Measurements from ENCODE around the gene GLT8D1. TPM values are rescaled to one million over a fixed set of nuclear protein-coding genes. Genes with fewer than 3 reads are reported as not detected.
A peak's percentile ranks its signal among the peaks of the same experiment; 100 is the strongest.

Gene GLT8D1
- total RNA-seq, 1 experiment from 2014 or later = 43.9 TPM

- Histone ChIP-seq H3K36me3 (peaks cover 69% of the 10 kb centered on the region), H3K27ac (no peak overlapping the region), H3K4me1 (no peaks in the 10 kb centered on the region), H3K4me3 (no peak overlapping the region), H3K27me3 (no peaks in the 10 kb centered on the region), H3K9me3 (replicated peaks) (no peaks in the 10 kb centered on the region)
- DNase-seq = no peak
Observed at GRCh38 chr3:52695798-52696671, 9.6 kb downstream of the GLT8D1 start.

DNA sequence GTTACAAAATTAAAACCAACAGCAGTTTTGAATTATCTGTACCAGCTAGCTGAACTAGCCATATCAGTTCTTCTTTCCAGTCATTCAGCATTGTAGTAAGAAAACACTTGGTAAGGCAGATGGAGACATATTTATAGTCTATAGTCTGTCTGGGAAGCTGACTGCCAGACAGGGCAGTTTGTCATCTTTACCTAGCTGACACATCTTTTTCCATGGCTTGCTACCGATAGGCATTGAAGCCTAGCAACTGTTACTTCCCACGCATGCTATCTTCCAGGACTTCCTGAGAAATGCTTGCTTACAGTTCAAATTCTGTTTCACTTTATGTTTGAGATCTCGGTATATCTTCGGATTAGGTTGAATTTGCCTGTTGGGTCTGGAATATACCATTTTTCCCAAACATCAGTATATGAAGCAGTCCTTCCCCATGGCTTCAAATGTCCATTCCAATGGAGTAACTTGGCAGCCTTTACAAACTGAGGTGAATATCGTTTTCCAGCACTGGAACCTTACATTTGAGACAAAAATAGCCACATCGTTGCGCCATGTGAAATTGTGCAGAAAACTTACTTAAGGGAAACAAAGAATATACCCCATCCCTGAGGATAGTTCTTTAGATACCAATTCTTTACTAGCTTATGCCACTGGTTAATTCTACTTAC, 10.9 kb downstream of the GLT8D1 start:
- Histone ChIP-seq H3K9me3 (replicated peaks) (no peaks in the 10 kb centered on the region), H3K27me3 (no peaks in the 10 kb centered on the region), H3K4me1 (no peaks in the 10 kb centered on the region), H3K4me3 (no peak overlapping the region), H3K36me3 (peaks cover 82% of the 10 kb centered on the region), H3K27ac (no peak overlapping the region)
- no peak for DNase-seq

DNA sequence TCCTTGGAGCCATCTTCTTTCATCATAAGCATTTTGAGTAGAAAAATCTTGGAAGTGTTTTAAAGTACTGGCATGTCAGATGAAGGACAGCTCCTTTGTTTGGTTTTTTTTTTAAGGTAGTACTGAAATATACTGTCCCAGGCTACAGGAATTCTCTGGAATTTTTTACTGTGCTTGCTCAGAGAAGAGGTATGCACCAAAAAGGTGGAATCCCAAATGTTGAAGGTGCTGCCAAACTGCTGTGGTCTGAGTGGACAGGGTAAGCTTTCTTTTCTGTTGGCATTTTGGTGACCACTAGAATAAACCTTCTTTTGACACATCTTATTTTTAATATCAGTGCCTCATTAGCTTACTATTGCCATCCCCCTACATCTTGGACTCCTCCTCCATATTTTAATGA, 12.5 kb downstream of the GLT8D1 start:
- Histone ChIP-seq H3K4me3 (no peak overlapping the region), H3K27me3 (no peaks in the 10 kb centered on the region), H3K9me3 (replicated peaks) (no peaks in the 10 kb centered on the region), H3K36me3 (peaks cover 98% of the 10 kb centered on the region), H3K4me1 (no peaks in the 10 kb centered on the region), H3K27ac (no peak overlapping the region)
- DNase-seq = no peak

- Histone ChIP-seq H3K4me3 (no peak overlapping the region), H3K4me1 (no peaks in the 10 kb centered on the region), H3K36me3 (peaks cover 91% of the 10 kb centered on the region), H3K9me3 (replicated peaks) (no peaks in the 10 kb centered on the region), H3K27me3 (no peaks in the 10 kb centered on the region), H3K27ac (no peak overlapping the region)
- DNase-seq = no peak
Observed at GRCh38 chr3:52690560-52690959, 15.0 kb downstream of the GLT8D1 start.

GRCh38 chr3:52689151-52689550, 16.4 kb downstream of the GLT8D1 start:
- no peak overlapping the region for H3K27ac ChIP-seq
- no peaks in the 10 kb centered on the region for H3K27me3 ChIP-seq
- peaks cover 5% of the 10 kb centered on the region; the same call in 1 of the 2 replicates for H3K4me1 ChIP-seq
- H3K4me3 ChIP-seq = no peak overlapping the region
- H3K9me3 ChIP-seq (replicated peaks) = no peaks in the 10 kb centered on the region
- no peak for DNase-seq
- peaks cover 77% of the 10 kb centered on the region for H3K36me3 ChIP-seq

DNA sequence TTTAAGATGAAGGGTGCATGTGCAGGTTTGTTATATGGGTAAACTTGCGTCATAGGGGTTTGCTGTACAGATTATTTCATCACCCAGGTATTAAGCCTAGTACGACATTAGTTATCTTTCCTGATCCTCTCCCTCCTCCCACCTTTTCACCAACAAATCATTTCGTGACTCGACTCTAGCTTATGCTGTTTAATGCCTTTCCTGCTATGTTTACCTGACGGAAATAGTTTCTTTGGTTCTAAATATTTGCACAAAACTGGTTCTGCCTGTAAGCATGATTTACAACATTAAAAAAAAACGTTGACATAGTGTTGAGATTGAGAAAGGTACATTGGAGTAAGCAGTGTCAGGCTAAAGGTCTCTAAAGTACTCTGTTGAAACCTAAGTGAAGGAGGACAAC, 17.3 kb downstream of the GLT8D1 start:
- DNase-seq = no peak
- H3K4me3 ChIP-seq = no peak overlapping the region
- peaks cover 5% of the 10 kb centered on the region; the same call in 1 of the 2 replicates for H3K4me1 ChIP-seq
- no peaks in the 10 kb centered on the region for H3K9me3 ChIP-seq (replicated peaks)
- no peaks in the 10 kb centered on the region for H3K27me3 ChIP-seq
- H3K36me3 ChIP-seq = peaks cover 68% of the 10 kb centered on the region
- H3K27ac ChIP-seq = no peak overlapping the region

- H3K27me3 ChIP-seq = no peaks in the 10 kb centered on the region
- no peaks in the 10 kb centered on the region for H3K9me3 ChIP-seq (replicated peaks)
- H3K36me3 ChIP-seq = peaks cover 52% of the 10 kb centered on the region
- peak within 1 kb of the TSS; percentile 88 for H3K4me3 ChIP-seq
- DNase-seq = peak; percentile 89 to 92
- peak within 1 kb of the TSS; percentile 75 for H3K27ac ChIP-seq
- peaks cover 5% of the 10 kb centered on the region; the same call in 1 of the 2 replicates for H3K4me1 ChIP-seq
Observed at GRCh38 chr3:52685709-52686691, 19.6 kb downstream of the GLT8D1 start, which contains the start of the genes GNL3 and PBRM1. TSS of gene GNL3 (plus strand) at chr3:52686032. CDS start at chr3:52686093, 61 bp downstream. TSS of gene PBRM1 (minus strand) at chr3:52685913.

GRCh38 chr3:52685285-52685708, 20.3 kb downstream of the GLT8D1 start:
- no peaks in the 10 kb centered on the region for H3K27me3 ChIP-seq
- H3K36me3 ChIP-seq = peaks cover 48% of the 10 kb centered on the region
- no peaks in the 10 kb centered on the region for H3K9me3 ChIP-seq (replicated peaks)
- peak overlapping the region; percentile 75 for H3K27ac ChIP-seq
- DNase-seq = peak; percentile 75 to 79
- H3K4me3 ChIP-seq = peak overlapping the region; percentile 88
- peaks cover 5% of the 10 kb centered on the region; the same call in 1 of the 2 replicates for H3K4me1 ChIP-seq

GRCh38 chr3:52684184-52684583, 21.4 kb downstream of the GLT8D1 start:
- Histone ChIP-seq H3K4me3 (peak overlapping the region; percentile 88), H3K27ac (no peak overlapping the region), H3K9me3 (replicated peaks) (no peaks in the 10 kb centered on the region), H3K36me3 (peaks cover 41% of the 10 kb centered on the region), H3K4me1 (peaks cover 5% of the 10 kb centered on the region; the same call in 1 of the 2 replicates), H3K27me3 (no peaks in the 10 kb centered on the region)
- DNase-seq = no peak

DNA sequence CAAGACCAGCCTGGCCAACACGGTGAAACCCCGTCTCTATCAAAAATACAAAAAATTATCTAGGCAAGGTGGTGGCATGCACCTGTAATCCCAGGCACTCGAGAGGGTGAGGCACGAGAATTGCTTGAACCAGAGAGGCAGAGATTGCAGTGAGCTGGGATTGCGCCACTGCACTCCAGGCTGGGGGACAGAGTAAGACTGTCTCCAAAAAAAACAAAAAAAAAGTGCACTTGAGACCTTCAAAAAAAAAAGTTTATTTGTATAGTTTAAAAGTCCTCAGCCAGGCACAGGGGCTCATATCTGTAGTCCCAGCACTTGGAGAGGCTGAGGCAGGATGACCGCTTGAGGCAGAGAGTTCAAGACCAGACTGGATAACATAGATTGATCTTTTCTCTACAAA, 22.0 kb downstream of the GLT8D1 start:
- H3K27me3 ChIP-seq = no peaks in the 10 kb centered on the region
- peaks cover 5% of the 10 kb centered on the region; the same call in 1 of the 2 replicates for H3K4me1 ChIP-seq
- peaks cover 35% of the 10 kb centered on the region for H3K36me3 ChIP-seq
- H3K9me3 ChIP-seq (replicated peaks) = no peaks in the 10 kb centered on the region
- no peak overlapping the region for H3K27ac ChIP-seq
- H3K4me3 ChIP-seq = no peak overlapping the region
- no peak for DNase-seq

DNA sequence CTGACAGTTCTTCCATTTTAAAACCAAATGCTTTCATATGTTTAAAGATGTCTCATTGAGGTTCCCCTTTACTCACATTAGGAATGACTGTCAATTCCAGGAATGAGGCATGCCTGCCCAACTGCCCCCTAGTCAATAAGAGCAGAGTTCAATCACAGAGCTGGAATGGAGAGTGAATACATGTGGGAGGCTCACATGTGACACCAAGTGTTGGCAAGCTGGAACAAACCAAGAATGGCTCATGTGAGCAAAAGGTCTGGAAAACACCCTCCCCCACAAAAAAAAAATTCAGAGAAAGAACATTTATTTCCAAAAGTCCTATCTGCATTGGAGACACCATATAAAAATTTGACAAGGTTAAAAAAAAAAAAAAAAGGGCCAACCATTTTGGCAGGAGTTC, 23.6 kb downstream of the GLT8D1 start:
- H3K4me1 ChIP-seq = peaks cover 5% of the 10 kb centered on the region; the same call in 1 of the 2 replicates
- DNase-seq = no peak
- H3K36me3 ChIP-seq = peaks cover 27% of the 10 kb centered on the region
- H3K4me3 ChIP-seq = no peak overlapping the region
- no peaks in the 10 kb centered on the region for H3K27me3 ChIP-seq
- H3K27ac ChIP-seq = no peak overlapping the region
- H3K9me3 ChIP-seq (replicated peaks) = no peaks in the 10 kb centered on the region

DNA sequence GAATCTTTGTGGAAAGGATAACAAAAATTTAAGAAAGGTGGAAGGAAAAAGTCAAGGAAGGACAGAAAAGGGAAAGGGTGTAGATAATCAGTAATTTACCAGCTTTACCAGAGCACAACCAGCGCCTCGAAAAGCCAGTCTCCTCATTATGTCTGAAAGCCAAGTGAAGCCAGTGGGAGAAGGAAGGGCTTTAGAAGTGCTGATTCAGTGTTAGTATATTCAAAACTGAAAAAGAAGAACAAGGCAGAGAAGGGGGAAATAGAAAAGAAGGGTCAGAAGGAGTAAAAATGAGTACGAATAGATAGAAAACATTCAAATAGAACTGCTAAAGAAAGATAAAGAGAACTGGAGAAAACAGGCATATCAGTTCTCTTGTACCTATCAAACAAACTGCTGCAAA, 24.0 kb downstream of the GLT8D1 start:
- H3K4me3 ChIP-seq = no peak overlapping the region
- no peak overlapping the region for H3K27ac ChIP-seq
- no peak for DNase-seq
- H3K27me3 ChIP-seq = no peaks in the 10 kb centered on the region
- no peaks in the 10 kb centered on the region for H3K9me3 ChIP-seq (replicated peaks)
- H3K36me3 ChIP-seq = peaks cover 26% of the 10 kb centered on the region
- peaks cover 5% of the 10 kb centered on the region; the same call in 1 of the 2 replicates for H3K4me1 ChIP-seq

DNA sequence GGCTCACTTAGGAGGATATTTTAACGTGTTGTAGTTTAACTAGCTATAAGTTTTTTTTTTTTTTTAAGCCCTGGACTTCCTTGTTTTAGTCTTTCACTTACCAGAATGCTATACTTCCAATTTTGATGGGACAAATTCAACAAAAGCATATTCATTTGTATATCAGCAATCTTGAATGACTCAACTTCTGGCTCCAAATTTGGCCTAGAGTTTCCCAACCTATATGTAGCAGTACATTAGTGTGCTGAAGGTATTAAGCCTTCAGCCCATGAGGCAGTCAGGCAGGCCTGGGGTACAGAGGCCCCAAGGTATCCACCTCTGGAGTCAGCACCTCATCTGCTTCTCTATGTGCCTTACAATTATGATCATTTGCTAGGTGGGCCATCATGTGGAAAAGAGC, 25.8 kb downstream of the GLT8D1 start:
- H3K36me3 ChIP-seq = peaks cover 36% of the 10 kb centered on the region

GRCh38 chr3:52679199-52679538, 26.4 kb downstream of the GLT8D1 start:
- no peaks in the 10 kb centered on the region for H3K27me3 ChIP-seq
- peaks cover 38% of the 10 kb centered on the region for H3K36me3 ChIP-seq
- H3K4me1 ChIP-seq = peaks cover under 1% of the 10 kb centered on the region; the same call in 1 of the 2 replicates
- no peak overlapping the region for H3K27ac ChIP-seq
- DNase-seq = no peak
- no peaks in the 10 kb centered on the region for H3K9me3 ChIP-seq (replicated peaks)
- no peak overlapping the region for H3K4me3 ChIP-seq

More for the DNA sequence above, 25.8 kb downstream of the GLT8D1 start:
- Histone ChIP-seq H3K9me3 (replicated peaks) (no peaks in the 10 kb centered on the region), H3K4me1 (peaks cover 5% of the 10 kb centered on the region; the same call in 1 of the 2 replicates), H3K27me3 (no peaks in the 10 kb centered on the region), H3K27ac (no peak overlapping the region), H3K4me3 (no peak overlapping the region)
- DNase-seq = no peak
